DMS 273 (cell line): ENCODE results near the gene ABR.
"Not testable (repeated sequence)": the region's sequence is repeated elsewhere in the genome, so short reads cannot be mapped to it uniquely, and the experiment has no call there.

Experiments used
- DNase-seq: peaks from one replicate; lab custom pipeline; 2025; ENCODE audit not compliant: unreplicated experiment; lab: John Stamatoyannopoulos, UW

The ABR gene

DNA sequence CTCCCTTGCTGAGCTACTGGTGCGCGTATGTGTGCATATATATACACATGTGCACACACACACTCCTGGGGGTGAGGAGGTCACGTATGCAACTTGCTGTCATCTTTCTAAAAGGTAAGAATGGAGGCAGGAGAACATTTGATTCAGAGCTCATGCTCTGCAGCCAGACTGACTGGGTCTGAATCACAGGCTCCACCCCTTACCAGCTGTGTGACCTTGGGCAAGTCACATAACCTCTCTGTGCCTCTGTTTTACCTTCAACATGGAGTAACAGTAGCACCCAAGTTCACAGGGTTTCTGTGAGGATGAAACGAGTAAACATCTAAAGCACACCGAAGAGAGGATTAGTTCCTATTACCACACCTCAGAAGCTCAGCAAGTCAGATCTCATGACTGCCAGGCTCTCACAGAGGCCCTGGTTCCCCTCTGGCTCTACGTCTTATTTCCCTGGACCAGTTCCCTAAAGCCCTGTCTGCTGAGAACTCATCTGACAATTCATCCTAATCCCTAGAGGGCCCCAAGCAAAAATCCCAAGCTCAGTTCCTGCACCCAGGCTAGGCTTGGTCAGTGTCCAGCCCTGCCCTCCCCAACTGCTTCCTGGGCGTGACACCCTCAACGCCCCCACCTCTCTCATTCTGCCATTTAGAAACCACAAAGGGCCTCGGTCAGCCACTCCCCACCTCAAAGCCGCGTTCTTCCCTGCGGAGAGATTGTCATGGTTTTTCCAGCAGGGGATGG lies 28.7 kb downstream of the ABR start:
- no peak for DNase-seq

DNA sequence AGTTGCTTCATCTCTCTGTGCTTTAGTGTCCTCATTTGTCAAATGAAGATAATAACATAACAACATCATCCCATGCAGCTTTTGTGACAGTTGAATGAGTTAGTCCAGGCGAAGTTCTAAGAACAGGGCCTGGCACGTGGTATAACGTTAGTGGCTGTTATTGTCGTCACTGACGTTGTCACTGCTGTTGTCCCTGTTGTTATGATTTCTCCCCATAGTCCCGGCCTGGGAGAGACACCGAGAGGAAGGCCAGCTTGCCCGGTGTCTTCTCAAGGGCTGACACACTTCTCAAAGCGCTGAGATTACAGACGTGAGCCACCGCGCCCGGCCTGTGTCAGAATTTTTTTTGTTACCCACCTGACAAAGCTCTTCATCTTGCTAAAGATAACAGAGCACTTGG lies 29.9 kb downstream of the ABR start:
- no peak for DNase-seq

DNA sequence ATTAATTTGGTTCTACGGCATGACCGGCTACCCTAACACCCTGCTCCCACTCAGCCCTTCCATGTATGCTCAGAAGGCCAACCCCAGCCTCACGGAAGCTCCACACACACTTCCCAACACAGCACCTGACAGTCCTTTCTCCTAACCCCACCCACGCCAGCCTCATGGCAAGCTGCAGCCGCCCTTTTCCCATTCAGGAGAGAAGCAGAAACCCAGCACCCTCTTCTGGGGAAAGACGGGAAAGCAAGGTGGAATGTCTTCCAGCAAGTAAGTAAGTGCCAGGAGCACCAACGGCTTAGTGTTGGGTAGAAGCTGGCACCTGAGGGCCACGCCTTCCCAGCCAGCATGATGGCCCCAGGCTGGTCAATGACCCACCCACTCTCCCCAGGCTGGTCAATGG lies 32.1 kb downstream of the ABR start:
- peak; percentile 78 for DNase-seq

DNA sequence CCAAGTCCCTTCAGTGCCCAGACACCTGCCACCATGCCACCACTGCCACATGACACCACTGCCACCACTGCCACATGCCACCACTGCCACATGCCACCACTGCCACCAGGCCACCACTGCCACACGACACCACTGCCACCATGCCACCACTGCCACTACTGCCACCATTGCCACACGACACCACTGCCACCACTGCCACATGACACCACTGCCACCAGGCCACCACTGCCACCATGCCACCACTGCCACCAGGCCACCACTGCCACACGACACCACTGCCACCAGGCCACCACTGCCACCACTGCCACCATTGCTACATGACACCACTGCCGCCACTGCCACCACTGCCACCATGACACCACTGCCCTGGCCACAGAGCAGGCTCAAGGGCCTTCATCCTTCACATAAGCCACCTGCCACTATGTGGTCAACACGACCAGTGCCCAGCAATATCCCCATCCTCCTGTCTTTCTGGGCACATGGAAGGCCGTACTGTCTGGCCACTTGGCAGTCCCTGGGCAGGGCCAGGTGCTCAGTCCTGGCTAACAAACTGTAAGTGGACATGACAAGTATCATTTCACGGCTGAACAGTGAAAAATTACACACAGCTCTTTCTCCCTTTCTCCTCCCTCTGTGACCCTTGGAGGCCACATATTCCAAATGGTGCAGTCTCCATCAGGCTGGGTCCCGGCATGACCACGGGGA lies 33.1 kb downstream of the ABR start:
- no peak for DNase-seq

DNA sequence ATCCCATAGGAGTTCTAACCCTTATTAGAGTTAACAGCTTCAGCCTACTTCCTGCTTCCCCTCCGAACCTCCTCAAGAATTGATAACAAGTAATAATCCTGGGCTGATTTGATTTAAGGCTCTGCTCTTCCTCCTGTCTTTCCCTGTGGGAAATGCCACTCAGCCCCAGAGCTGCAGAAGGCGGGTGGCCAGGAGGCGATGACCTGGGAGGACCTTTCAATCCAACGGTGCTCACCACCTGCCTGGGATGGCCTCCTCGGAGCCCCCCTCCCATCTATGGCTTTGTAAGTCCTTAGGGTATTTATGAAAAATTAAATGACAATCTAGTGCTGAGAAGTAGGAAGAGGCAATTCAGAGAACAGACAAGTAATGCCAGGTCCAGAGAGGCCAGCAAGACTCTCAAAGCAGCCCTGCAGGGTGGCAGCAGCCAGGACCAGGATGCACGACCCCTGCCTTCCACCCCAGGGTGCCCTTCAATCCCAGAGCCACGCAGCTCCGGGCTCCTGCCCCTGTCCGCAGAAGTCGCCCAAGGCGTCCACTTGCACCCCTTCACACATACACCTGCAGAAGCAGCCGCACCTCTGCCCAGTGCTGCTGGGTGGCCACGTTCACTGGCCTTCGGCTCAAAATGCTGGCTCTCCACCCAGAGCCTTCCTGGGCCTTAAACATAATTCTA lies 34.3 kb downstream of the ABR start:
- DNase-seq = no peak

DNA sequence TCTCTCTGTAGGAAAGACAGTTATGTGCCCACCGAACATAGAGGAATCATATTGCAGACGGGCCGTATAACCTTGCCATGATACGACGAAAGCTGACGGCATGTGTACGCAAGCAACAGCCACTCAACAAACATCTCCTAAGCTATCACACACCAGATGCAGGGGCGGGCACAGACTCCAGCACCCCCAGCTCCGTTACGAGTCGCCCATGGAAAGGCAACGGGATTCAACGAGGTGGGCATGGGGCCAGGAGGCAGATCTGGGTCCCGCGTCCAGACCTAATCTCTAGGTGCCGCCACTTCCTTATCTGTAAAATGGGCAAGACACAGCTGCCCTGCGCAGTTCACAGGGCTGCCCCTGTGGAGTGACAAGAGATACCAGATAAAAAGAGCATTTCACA lies 35.6 kb downstream of the ABR start:
- no peak for DNase-seq

DNA sequence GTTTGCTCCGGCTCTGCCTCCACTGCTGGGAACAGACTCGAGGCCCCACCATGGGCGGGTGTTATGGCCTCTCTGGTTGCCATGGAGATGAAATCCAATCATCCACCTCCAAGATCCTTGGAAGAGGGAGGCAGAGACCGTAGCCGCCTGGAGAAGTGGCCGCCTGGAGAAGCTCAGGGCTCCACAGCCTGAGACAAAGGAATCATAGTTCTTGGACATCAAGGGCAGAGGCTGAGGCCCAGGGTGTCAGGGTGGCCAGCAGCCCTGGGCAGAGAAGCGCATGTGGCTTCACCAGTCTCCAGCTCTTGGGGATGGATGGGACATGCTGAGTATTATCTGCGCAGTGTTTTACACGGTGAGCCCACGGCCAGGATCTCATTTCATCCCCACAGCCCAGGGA lies 36.2 kb downstream of the ABR start:
- peak; percentile 48 for DNase-seq

DNA sequence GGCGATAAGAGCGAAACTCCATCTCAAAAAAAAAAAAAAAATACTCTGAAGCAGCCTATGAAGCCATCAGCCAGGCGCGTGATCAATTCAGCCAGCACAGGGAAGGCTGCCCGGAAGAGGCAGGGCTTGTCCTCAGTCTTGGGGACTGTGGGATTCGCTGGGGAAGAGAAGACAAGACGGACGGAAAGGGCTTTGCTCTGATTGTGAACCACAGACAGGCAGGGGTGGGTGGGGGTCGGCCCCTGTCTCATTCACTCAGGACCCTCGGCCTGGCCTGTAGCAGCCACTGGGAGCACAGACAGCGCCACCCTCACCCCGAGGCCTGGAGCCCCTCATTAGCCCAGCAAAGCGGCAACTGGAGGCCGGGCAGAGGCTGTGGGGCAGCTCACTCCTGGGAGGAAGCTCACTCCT lies 37.2 kb downstream of the ABR start:
- no peak for DNase-seq

DNA sequence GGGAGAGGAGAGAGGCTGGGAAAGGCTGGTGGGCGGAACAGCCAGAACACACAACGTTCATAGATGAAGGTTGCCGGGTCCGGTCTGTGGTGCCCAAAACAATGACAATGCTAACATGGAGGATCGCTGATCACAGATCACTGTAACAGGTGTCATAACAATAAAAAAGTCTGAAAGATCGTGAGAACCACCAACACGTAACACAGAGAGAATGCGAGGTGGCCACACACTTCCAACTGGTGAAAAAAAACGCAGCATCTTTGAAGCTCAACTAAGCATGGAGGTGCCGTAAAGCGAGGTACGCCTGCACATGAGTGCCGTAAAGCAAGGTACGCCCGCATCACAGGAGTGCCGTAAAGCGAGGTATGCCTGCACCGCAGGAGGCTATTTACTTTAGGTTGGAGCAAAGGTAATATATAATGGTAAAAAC lies 42.3 kb downstream of the ABR start:
- no peak for DNase-seq

DNA sequence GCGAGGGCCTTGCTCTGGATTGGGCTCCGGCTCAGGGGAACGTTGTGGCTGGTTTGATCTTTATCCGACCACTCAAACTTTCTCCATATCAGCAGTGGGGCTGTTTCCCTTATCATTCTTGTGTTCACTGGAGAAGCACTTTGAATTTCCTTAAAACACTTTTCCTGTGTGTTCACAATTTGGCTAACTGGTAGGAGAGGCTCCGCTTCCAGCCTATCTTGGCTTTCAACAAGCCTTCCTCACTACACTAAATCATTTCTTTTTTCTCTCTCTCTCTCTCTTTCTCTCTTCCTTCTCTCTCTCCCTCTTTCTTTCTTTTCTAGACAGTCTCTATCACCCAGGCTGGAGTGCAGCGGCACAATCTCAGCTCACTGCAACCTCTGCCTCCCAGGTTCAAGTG lies 43.0 kb downstream of the ABR start:
- DNase-seq = no peak

DNA sequence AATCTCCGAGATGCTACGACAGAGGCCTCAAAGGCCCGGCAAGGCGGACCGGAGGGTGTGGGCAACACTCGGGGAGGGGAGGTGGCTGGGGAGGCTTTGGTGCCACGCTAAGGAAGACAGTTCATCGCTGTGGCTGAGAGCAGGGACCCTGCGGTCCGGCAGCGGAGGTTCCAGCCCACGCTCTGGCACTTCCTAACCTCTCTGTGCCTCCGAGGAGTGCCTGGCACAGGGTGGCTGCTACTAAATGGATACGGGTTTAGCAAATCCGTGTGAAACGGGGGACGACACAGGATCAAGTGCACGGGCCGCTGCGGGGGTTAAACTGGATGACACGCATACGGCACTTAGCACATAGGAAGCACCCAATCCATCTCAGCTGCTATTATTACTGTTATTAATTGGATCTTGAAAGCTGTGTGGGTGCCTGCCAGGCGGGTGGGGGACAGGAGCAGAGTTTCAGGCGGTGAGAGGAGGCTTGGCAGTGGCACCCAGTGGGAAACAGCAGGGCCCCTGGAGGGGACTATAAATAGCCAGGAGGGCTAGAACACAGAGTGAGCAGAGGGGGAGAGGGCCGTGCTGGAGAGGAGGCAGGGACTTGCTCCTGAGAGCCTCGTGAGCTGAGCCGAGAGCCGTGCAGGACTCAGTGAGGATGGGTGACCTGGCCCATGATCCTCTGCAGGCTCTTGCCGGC lies 45.0 kb downstream of the ABR start:
- no peak for DNase-seq

DNA sequence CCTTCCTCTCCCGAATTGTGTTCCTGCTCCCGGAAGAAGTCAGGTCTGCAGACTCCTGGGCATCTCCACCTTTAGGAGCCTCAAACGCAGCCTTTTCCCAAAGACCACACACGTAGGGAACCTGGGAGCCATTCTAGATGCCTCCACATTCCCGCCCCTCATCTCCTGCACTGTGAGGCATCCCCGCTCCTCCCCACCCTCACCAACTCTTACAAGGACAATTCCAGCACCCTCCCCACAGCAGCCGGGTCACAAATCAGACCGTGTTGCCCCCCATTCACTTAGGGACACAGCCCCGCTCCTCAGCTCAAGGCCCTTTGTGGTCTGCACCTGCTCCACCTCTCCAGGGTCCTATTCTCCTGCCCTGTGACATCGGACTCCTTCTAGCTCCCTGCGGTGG lies 49.6 kb downstream of the ABR start:
- no peak for DNase-seq

DNA sequence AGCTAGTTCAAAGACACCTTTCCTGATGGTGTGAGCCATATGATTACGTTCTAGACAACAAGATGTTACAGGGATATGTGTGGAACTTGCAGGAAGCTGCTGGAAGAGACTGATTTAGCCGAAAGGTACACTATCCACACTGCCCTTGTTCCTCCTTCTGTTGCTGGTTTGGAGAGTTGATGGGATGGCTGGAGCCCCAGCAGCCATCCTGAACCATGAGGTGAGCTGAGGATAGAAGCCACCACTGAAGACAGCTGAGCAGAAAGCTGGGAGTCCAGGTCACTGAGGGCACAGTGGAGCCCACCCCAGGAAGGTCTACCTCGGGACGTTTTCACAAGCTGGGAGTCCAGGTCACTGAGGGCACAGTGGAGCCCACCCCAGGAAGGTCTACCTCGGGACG lies 51.3 kb downstream of the ABR start:
- DNase-seq = not testable (repeated sequence)

DNA sequence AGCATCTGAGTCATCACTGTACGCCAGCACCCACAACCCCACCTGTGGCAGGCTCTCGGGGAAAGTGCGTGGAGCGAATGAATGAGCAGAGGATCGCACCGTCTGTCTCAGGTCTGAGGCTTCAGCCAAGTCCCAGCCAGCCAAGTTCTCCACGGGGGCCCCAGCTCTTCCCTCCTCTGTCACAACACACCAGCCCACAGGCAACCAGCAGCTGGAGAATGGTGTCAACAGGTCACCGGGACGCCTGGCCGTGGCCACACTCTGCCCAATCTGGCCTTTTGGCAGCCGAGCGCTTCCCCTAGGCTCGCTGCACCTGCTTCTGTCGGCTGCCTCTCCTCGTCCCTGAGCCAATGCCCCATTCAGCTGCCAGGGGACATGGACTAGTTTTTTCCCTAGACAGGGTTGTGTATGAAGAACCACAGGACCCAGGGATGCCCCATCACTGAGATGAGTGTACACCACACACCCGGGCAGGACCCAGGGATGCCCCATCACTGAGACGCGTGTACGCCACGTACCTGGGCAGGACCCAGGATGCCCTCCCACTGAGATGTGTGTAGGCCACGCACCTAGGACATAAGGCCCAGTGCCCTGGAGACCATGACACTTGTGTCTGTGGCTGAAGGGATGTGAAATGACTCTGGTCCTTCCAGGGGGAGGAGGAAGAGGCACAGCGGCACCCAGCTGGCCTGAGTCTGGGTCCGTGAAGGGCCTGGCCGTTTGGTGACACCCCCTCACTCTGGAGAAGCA lies 52.8 kb downstream of the ABR start:
- DNase-seq = peak; percentile 62

DNA sequence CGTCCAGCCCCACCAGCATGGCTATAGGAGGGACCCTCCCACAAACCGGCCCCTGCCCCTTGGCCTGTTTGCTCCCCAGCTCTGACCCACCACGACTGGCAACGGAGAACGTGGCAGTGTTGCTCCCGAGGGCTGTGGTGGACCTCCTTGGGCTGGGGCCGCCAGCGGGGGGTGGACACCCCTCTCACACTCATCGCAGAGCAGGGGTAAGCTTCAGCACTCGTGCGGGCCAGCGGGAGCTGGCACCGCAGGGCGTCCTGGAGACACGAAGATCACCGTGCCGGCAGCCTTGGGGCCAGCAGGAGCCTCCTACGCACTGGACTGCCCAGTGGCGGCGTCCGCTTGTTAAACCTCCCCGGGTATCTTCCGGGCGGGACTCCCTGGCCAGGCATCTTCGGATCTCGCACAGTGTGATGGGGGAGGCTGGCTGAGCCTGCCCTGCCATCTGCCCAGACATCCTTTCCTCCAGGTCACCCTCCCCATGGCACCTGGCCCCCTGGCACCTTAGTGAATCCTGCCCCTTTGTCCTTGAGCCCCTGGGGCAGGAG lies 53.5 kb downstream of the ABR start:
- DNase-seq = peak; percentile 62

DNA sequence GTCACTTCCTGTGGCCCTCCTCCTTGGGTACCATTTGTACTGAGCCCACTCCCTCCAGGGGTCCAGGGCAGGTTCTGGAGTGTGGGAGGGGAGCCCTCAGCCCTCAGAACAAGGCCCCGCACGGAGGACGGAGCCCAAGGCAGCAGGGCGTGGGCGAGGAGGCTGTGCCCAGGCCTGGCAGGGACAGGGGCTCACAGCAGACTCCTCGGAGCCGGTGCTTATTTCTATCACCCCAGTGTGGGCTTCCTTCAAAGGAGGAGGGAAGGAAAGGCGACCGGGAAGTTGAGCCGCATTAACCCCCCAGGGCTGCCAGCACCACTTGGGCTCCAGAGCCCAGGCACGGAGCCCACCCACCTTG lies 54.0 kb downstream of the ABR start:
- DNase-seq = no peak

DNA sequence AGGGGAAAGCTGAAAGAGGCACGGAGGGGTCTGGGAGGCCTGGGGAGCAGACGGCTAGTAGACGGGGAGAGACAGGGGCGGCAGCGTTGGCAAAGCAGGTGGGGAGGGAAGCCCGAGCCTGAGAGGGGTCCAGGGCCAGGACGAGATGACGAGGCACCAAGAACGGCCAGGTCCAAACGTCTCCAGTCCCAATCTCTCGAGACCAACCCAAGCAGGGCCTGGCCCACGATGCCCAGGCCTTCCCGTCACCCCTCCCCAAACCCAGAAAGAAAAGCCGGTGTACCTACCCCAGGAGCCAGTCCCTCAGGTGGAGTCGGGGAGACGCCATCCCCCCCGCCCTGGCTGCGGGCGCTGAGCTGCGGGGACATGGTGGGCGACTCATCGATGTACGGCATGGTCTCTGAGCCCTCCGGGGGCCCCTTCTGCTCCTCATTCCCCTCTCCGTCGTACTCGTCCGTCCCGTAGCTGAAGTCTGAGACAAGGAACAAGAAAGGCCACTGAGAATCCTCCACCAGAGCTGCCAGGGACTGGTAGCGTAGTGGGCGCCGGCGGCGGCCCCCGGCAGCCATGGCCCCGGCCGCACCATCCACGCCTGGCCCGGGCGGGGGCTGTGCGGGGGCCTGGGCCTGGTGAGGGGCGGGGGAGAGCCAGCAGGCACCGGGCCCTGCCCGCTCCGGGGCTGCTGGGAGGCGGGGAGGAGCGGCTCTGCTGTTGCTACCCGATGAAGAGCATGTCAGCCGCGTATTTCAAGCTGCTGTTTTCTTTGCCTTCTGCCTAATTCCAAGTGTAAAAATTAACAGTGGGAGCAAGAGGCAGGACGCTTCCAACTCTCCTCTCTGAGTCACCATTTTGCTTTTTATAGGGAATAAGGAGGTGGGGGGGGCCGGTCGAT lies 54.6 kb downstream of the ABR start:
- DNase-seq = no peak

DNA sequence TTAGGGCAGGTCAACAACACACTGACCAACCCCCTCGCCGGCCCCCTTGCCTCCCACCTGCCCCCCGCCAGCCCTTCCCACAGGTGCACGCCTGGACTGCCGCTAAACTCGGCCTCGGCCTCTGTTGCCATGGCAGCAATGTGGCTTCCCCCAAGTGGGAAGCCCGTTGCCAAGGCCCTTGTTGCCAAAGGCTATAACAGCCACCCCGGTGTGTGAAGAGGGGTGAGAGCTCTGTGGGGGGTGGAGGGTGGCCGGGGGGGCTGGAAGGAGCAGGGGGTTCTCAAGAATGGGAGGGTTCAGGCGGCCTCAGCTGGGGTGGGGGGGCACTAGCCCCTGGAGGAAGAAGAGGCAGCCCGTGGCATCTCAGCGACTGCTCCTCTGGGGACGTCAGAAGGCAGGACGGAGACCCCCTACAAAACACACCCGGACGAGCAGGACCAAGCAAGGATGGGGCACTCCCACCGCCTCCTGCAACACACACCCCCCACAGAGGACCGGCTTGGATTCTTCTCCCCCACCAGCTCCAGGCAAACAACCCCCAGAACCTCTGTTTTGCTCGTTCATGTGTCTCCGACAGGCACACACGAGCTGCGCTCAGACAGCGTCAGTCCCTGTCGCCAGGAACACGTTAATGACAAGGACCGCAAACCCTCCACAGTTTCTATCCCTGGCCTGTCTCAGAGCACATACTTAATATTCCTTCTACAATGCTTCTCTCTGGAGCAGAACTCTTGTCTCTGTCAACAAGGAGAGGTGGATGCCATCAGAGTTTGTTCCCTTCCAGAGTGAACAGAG lies 55.7 kb downstream of the ABR start:
- DNase-seq = peak; percentile 30

DNA sequence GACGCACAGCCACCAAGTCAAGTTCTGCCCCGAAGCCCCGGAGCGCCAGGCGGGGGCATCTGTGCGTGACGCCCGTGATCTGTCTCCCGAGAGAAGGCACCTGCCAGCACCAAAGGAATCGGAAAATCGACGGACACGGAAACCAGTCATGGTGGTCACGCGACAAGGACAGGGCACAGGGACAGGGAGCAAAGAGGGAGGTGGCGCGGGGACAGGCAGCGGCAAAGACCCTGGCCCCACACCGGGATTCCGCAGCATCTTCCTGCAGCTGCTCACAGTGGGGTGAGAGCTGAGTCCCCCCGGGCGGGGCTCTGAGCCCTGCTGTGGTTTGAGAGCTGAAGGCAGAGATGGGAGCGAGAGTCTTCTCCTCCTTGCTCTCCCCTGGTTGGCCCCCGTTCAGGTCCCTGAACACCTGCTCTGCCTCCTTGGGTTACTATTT lies 56.4 kb downstream of the ABR start:
- DNase-seq = peak; percentile 30
